Measurements from ENCODE around the gene LY6G6C. TPM values are rescaled to one million over a fixed set of nuclear protein-coding genes. Genes with fewer than 3 reads are reported as not detected.

Gene LY6G6C
- total and polyA plus RNA-seq, 10 of the 15 experiments (the other 5 are each of a cell fraction or from before 2014, with no cell fraction given): not detected

- TF ChIP-seq BCLAF1 (IDR thresholded peaks at IDR 0.05) (no peak), NR2C1 (IDR thresholded peaks at IDR 0.05) (no peak), YY1 (IDR thresholded peaks at IDR 0.05; ENCODE audit: low read depth, low read length) (no peak), MYB (IDR thresholded peaks at IDR 0.05; ENCODE audit: borderline replicate concordance, low read depth, low read length) (peak; percentile 89), EP300 (IDR thresholded peaks at IDR 0.05; ENCODE audit: borderline replicate concordance in 1 of 2, control insufficient read depth in 1 of 2, low read depth in 2 of 2, low read length in 2 of 2) (peak; percentile 61 to 73; a peak in 3 of 4 replicates), JUND (IDR thresholded peaks at IDR 0.05; ENCODE audit: low read depth, low read length) (no peak), ZNF592 (IDR thresholded peaks at IDR 0.05) (no peak), BACH1 (IDR thresholded peaks at IDR 0.05; ENCODE audit: borderline replicate concordance) (no peak; the same call in 1 of the 2 replicates), WRNIP1 (IDR thresholded peaks at IDR 0.05; ENCODE audit: borderline replicate concordance, low read depth, low read length) (0 out of 2 replicates have a peak, but pooled peaks have one; percentile 31), RBBP5 (conservative IDR thresholded peaks at IDR 0.05) (no peak), BHLHE40 (IDR thresholded peaks at IDR 0.05; ENCODE audit: borderline replicate concordance in 1 of 2, low read depth in 2 of 2, low read length in 1 of 2) (peak; percentile 20 to 54; a peak in 1 of 4 replicates), YBX1 (IDR thresholded peaks at IDR 0.05) (no peak), DPF2 (IDR thresholded peaks at IDR 0.05) (peak; percentile 61), ZBED1 (IDR thresholded peaks at IDR 0.05; ENCODE audit: borderline replicate concordance) (peak; percentile 79; the same call in 1 of the 2 replicates), KLF5 (IDR thresholded peaks at IDR 0.05; ENCODE audit: partially characterized antibody) (no peak), EED (IDR thresholded peaks at IDR 0.05; ENCODE audit: low read depth) (peak; percentile 99)
- TF ChIP-seq, protein P1, sequence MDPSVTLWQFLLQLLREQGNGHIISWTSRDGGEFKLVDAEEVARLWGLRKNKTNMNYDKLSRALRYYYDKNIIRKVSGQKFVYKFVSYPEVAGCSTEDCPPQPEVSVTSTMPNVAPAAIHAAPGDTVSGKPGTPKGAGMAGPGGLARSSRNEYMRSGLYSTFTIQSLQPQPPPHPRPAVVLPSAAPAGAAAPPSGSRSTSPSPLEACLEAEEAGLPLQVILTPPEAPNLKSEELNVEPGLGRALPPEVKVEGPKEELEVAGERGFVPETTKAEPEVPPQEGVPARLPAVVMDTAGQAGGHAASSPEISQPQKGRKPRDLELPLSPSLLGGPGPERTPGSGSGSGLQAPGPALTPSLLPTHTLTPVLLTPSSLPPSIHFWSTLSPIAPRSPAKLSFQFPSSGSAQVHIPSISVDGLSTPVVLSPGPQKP (IDR thresholded peaks at IDR 0.05; ENCODE audit: low read depth, low read length): no peak
These were observed 16.7 kb upstream of the LY6G6C start (continued) for GRCh38 chr6:31737991-31738979.

Data from GM12878 (cell line).